HG02840 (cell line): Measurements from ENCODE around the gene CYP11A1.
"Not testable (repeated sequence)": the region's sequence is repeated elsewhere in the genome, so short reads cannot be mapped to it uniquely, and the experiment has no call there.

ENCODE experiments used
- ATAC-seq: cut with Tn5 transposase; IDR thresholded peaks from one replicate; pipeline ENCODE4 v1.9.1; 2021; ENCODE audit warnings: mild to moderate bottlenecking, moderate library complexity, moderate number of reproducible peaks; ENCODE audit not compliant: unreplicated experiment, low FRiP score

Gene CYP11A1

GRCh38 chr15:74400915-74401757 lies 33.7 kb upstream of the CYP11A1 start:
- no peak for ATAC-seq

DNA sequence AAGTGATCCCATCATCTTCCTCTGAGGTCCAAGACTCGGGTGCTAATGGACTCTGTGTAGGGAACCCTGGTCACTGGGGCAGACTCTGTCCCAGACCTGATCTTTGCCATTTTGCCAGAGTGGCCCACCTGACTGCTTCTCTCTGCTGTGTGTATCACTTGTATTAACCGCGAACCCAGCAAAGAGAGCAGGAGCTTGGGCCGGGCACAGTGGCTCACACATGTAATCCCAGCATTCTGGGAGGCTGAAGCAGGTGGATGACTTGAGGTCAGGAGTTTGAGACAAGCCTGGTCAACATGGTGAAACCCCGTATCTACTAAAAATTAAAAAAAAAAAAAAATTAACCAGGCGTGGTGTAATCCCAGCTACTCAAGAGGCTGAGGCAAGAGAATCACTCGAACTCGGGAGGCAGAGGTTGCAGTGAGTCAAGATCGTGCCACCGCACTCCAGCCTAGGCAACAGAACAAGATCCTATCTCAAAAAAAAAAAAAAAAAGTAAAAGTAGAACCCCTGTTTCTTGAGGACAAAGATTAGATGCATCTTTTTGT lies 32.9 kb upstream of the CYP11A1 start:
- no peak for ATAC-seq

- ATAC-seq, result no peak
Measured at GRCh38 chr15:74399511-74400312, 32.3 kb upstream of the CYP11A1 start.

DNA sequence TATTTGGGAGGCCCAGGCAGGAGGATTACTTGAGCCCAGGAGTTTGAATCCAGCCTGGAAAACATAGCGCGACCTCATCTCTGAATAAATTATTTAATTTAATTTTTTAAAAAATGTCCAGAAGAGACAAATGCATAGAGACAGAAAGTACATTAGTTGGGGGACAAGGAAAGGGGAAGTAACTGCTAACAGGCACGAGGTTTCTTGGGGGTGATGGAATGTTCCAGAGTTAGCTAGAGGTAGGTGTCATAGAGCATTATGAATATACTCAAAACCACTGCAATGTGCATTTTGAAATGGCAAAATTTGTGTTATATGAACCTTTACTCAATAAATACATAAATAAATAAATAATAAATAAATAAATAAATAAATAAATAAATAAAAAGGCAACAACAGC lies 31.7 kb upstream of the CYP11A1 start:
- no peak for ATAC-seq

DNA sequence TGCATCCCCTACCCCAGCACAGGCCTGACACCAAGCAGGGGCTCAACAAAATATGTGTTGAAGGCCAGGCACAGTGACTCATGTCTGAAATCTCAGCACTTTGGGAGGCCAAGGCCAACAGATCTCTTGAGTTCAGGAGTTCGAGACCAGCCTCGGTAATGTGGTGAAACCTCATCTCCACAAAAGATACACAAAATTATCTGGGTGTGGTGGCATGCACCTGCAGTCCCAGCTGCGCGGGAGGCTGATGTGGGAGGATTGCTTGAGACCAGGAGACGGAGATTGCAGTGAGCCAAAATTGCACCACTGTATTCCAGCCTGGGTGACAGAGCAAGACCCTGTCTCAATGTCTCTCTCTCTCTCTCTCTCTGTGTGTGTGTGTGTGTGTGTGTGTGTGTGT lies 30.7 kb upstream of the CYP11A1 start:
- no peak for ATAC-seq

DNA sequence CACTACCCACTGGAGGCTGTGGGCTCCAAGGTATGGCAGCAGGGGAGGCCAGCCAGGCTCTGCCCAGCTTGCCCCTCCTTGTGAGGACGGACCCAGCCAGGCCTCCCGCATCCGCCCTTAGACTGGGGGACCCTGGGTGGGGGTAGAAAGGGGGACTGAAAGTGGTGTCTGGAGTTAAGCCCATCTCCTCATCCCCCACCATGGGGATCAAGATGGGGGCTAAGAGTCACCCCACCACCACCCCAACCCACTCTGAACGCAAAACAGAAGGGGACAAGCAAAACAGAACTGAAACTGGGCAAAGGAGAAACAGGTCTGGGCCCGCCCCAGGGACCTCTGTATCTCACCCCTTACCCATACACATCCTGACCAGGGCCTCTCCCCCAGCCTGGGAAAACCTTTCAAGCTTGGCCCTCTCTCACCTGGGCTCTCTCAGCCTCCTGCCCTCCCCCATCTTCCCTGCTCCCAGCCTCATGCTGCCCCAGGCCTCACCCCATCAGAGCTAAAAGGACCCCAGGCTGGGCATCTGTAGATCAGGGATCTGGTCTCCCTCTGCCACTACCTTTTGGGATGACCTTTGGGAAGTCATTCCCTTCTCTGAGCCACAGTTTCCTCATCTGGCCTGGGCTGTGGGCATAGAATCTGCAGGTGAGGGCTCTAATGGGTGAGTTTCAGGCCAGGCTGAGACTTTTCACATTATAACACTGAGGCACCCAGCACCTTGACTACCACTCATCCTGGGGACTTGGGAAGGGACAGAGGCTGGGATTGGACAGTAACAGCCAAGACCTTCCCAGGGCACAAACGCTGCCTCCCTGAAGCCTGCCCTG lies 30.0 kb upstream of the CYP11A1 start:
- no peak for ATAC-seq

- ATAC-seq, result peak; percentile 31
Measured at GRCh38 chr15:74396445-74397238, 29.2 kb upstream of the CYP11A1 start.

DNA sequence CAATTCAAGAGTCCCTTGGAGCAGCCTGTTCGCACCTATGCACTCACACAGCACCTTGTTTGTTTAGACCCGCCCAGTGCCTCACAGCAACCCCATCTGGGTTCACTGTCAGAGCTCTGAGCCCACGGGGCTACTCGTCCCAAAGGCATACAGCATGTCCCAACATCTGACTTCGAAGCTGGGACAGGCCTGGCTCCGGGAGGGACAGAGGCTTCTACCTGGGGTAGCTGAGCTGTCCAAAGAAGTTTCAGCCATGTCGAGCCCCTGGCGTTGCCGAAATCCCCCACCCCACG lies 28.6 kb upstream of the CYP11A1 start:
- no peak for ATAC-seq

- ATAC-seq, result no peak
Measured at GRCh38 chr15:74395319-74396145, 28.1 kb upstream of the CYP11A1 start.

DNA sequence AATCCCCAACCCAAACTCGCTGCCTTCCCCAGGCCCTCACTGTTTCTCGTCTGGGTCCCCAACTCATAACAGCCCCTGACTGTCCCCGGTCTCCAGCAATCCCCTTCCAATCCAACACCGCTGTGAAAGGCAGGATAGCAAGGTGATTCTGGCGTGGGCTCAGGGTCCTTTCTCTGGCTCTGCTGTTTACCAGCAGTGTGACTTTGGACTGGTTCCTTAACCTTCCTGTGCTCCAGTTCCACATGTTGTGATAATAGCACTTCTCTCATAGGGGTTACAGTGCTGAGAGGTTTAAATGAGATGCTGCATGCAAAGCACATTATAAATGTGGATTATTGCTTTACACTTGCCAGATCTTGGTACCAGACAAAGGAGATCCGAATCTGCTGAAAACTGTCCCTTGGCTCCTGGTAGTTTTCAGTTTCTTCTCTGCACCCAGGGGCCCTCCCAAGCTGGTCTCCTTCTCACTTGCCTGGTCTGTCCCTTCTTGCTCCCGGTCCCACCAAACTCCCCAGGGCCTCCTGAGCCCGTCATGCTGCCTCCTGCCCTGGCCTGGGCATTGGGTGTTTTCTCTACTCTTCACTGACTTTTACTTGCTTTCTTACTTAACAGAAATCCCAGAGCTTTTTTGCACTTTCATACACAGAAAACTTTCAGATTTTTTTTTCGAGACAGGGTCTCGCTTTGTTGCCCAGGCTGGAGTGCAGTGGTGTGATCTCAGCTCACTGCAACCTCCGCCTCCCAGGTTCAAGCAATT lies 26.8 kb upstream of the CYP11A1 start:
- no peak for ATAC-seq

- ATAC-seq, result no peak
Measured at GRCh38 chr15:74393423-74393822, 26.0 kb upstream of the CYP11A1 start.

DNA sequence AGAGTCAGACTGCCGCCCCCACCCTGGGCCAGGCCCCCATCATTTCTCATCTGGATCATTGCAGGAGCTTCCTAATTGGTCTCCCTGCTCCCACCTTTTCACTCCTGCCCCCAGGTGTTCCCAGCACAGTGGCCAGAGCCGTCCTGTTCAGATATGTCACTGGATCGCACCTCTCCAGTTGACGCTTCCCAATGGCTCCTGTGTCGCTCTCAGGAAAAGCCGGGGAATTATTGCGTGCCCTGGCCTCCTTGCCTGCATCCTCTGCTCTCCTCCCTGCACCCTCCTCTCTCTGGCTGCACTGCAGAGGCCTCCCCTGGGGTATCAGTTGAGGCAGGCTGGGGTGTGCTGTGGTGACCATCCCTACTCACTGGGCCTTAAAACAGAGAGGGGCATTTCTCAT lies 25.5 kb upstream of the CYP11A1 start:
- ATAC-seq, result no peak

GRCh38 chr15:74392451-74392830 lies 25.0 kb upstream of the CYP11A1 start:
- no peak for ATAC-seq

DNA sequence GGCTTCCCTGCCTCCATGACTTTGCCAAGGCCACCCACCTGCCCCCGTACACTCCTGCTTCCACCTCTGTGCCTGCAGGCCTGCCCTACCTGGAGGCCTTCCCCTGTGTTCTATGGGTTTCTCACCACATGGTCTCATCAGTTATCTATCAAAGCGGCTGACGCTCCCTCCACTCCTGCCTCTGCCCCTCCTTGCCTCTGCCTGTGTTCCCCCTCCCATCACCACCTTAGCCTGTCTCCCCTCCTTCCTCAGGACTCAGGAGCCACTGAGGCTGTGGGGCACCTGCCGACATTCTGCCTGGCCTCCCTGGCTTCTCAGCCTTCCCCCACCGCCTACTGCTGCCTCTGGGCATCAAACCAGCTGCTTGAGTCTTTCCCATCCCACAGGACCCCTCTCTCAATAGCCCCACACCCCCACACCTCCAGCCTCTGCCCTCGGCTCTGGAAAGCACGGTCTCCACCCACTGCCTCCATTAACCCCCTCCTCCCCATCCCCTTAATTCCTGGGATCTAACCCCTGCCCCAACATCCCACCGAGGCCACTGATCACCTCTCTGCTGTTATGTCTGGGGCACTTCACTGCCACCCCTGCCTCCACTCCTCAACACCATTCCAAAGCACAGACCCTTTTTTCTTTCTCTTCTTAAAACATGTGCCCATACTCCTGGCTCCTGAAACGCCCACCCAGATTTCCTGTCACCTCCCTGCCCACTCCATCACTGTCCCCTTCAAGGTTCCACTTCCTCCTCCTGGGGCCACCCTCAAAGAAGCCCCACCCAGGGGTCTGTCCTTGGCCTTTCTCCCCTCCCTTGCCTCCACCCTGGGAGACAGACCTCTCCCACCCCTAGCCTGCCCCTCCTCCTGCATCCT lies 24.4 kb upstream of the CYP11A1 start:
- ATAC-seq, result no peak

- no peak for ATAC-seq
Measured at GRCh38 chr15:74390647-74391288, 23.3 kb upstream of the CYP11A1 start.

GRCh38 chr15:74390049-74390646 lies 22.7 kb upstream of the CYP11A1 start:
- ATAC-seq, result not testable (repeated sequence)
